Muscle of leg (tissue), 11 donors: Measurements from ENCODE around the gene OR2J2. TPM values are rescaled to one million over a fixed set of nuclear protein-coding genes. Genes with fewer than 3 reads are reported as not detected.
"Not testable (repeated sequence)": the region's sequence is repeated elsewhere in the genome, so short reads cannot be mapped to it uniquely, and the experiment has no call there.

Experiments
- DNase-seq: peaks from one replicate; pipeline ENCODE4 v3.0.0; 2013
- H3K27ac ChIP-seq: one replicate; pipeline ENCODE4 v1.5.1; 2013; ENCODE audit warnings: mild to moderate bottlenecking, low read length, control low read depth
- H3K27me3 ChIP-seq: one replicate; pipeline ENCODE4 v1.6.1; 2013; ENCODE audit warnings: low read length; ENCODE audit not compliant: control insufficient read depth, insufficient read depth
- H3K36me3 ChIP-seq: one replicate; pipeline ENCODE4 v1.6.1; 2013; ENCODE audit warnings: low read length; ENCODE audit not compliant: control insufficient read depth, insufficient read depth
- H3K4me1 ChIP-seq: one replicate; pipeline ENCODE4 v1.6.1; 2013; ENCODE audit warnings: low read length; ENCODE audit not compliant: control insufficient read depth, insufficient read depth
- H3K4me3 ChIP-seq: one replicate; pipeline ENCODE4 v1.5.1; 2013; ENCODE audit warnings: low read length, control low read depth
- H3K9me3 ChIP-seq: replicated peaks from 2 replicates; pipeline ENCODE4 v1.6.1; 2013; ENCODE audit warnings: low read depth, low read length; ENCODE audit not compliant: control insufficient read depth
- WGBS: methylation state at CpG from one replicate; pipeline ENCODE4 v1.1.5; 2013; ENCODE audit warnings: missing lambda C conversion rate; ENCODE audit not compliant: insufficient coverage; 5-methylcytosine and 5-hydroxymethylcytosine counted together
- polyA plus RNA-seq, 8 donors: library from polyadenylated mRNA; unstranded; fragments of 120-200 nt; gene quantifications; one replicate each; pipeline versions ENCODE4 v1.2.1 to v1.2.3, GENCODE V29; 2013; ENCODE audit warnings: inconsistent platforms in 1 of 8, low replicate concordance in 1 of 8; ENCODE audit not compliant: insufficient read length in 8 of 8, insufficient read depth in 1 of 8
- total RNA-seq: library from RNA; stranded (reverse); fragments of 120-200 nt; gene quantifications from one replicate; pipeline ENCODE4 v1.2.4, GENCODE V29; 2013

The OR2J2 gene
- total and polyA plus RNA-seq, 9 donors = not detected

GRCh38 chr6:29153083-29153482 lies 17.6 kb upstream of the OR2J2 start:
- Histone ChIP-seq H3K9me3 (peaks cover 2% of the 10 kb centered on the region), H3K4me3 (no peak overlapping the region), H3K27ac (no peak overlapping the region), H3K36me3 (no peaks in the 10 kb centered on the region), H3K4me1 (no peaks in the 10 kb centered on the region), H3K27me3 (no peaks in the 10 kb centered on the region)
- no peak for DNase-seq
- WGBS = no CpG with 5 or more reads among the region's 1 CpG

GRCh38 chr6:29155182-29155581 lies 15.5 kb upstream of the OR2J2 start:
- not testable (repeated sequence) for H3K4me3 ChIP-seq, DNase-seq, H3K27ac ChIP-seq, H3K4me1 ChIP-seq, H3K36me3 ChIP-seq, H3K9me3 ChIP-seq, H3K27me3 ChIP-seq
- no CpG with 5 or more reads among the region's 1 CpG for WGBS

- WGBS = 83% methylated on average over 6 of the region's 29 CpGs
- not testable (repeated sequence) for H3K36me3 ChIP-seq, H3K4me1 ChIP-seq, H3K27me3 ChIP-seq, H3K4me3 ChIP-seq, H3K9me3 ChIP-seq, H3K27ac ChIP-seq, DNase-seq
Measured at GRCh38 chr6:29159922-29160321, 10.8 kb upstream of the OR2J2 start.

GRCh38 chr6:29165571-29165970 lies 5.1 kb upstream of the OR2J2 start:
- 87% methylated on average over 3 of the region's 28 CpGs for WGBS
- H3K4me1 ChIP-seq, DNase-seq: not testable (repeated sequence)

GRCh38 chr6:29171736-29172135 lies 1.0 kb downstream of the OR2J2 start:
- no peaks in the 10 kb centered on the region for H3K4me1 ChIP-seq
- no peaks in the 10 kb centered on the region for H3K36me3 ChIP-seq
- H3K27me3 ChIP-seq = no peaks in the 10 kb centered on the region
- H3K9me3 ChIP-seq = no peaks in the 10 kb centered on the region
- H3K4me3 ChIP-seq = no peak overlapping the region
- no CpG with 5 or more reads among the region's 1 CpG for WGBS
- no peak overlapping the region for H3K27ac ChIP-seq
- DNase-seq = no peak

More at GRCh38 chr6:29165571-29165970, 5.1 kb upstream of the OR2J2 start:
- not testable (repeated sequence) for H3K4me3 ChIP-seq, H3K27me3 ChIP-seq, H3K27ac ChIP-seq, H3K36me3 ChIP-seq, H3K9me3 ChIP-seq

- no peak for DNase-seq
- Histone ChIP-seq H3K27me3 (no peaks in the 10 kb centered on the region), H3K4me1 (no peaks in the 10 kb centered on the region), H3K27ac (no peak overlapping the region), H3K36me3 (no peaks in the 10 kb centered on the region), H3K9me3 (peaks cover 4% of the 10 kb centered on the region), H3K4me3 (no peak overlapping the region)
- no CpG with 5 or more reads among the region's 1 CpG for WGBS
Measured at GRCh38 chr6:29183594-29183993, 12.9 kb downstream of the OR2J2 start.

GRCh38 chr6:29188659-29189058 lies 18.0 kb downstream of the OR2J2 start:
- H3K4me1 ChIP-seq, H3K9me3 ChIP-seq, H3K4me3 ChIP-seq, H3K27ac ChIP-seq, DNase-seq, H3K36me3 ChIP-seq, H3K27me3 ChIP-seq: not testable (repeated sequence)
- no CpG with 5 or more reads among the region's 1 CpG for WGBS

- no peaks in the 10 kb centered on the region for H3K36me3 ChIP-seq
- no peak overlapping the region for H3K27ac ChIP-seq
- no peaks in the 10 kb centered on the region for H3K4me1 ChIP-seq
- 73% methylated on average over 22 of the region's 22 CpGs for WGBS
- no peak overlapping the region for H3K4me3 ChIP-seq
- H3K9me3 ChIP-seq = no peaks in the 10 kb centered on the region
- DNase-seq = no peak
- H3K27me3 ChIP-seq = no peaks in the 10 kb centered on the region
Measured at GRCh38 chr6:29200767-29201662, 30.3 kb downstream of the OR2J2 start.

- H3K36me3 ChIP-seq = no peaks in the 10 kb centered on the region
- H3K4me3 ChIP-seq = no peak overlapping the region
- no peak overlapping the region for H3K27ac ChIP-seq
- no peaks in the 10 kb centered on the region for H3K9me3 ChIP-seq
- H3K4me1 ChIP-seq = no peaks in the 10 kb centered on the region
- H3K27me3 ChIP-seq = no peaks in the 10 kb centered on the region
- DNase-seq = no peak
- WGBS = 94% methylated on average over 2 of the region's 3 CpGs
Measured at GRCh38 chr6:29201966-29202365, 31.3 kb downstream of the OR2J2 start.

GRCh38 chr6:29211488-29211887 lies 40.8 kb downstream of the OR2J2 start:
- WGBS = no CpG with 5 or more reads among the region's 2 CpGs
- Histone ChIP-seq H3K27me3 (no peaks in the 10 kb centered on the region), H3K9me3 (no peaks in the 10 kb centered on the region)

GRCh38 chr6:29216528-29216927 lies 45.8 kb downstream of the OR2J2 start:
- DNase-seq = no peak
- H3K27ac ChIP-seq = no peak overlapping the region
- no peaks in the 10 kb centered on the region for H3K4me1 ChIP-seq
- H3K36me3 ChIP-seq = no peaks in the 10 kb centered on the region
- no peak overlapping the region for H3K4me3 ChIP-seq
- no peaks in the 10 kb centered on the region for H3K9me3 ChIP-seq
- H3K27me3 ChIP-seq = no peaks in the 10 kb centered on the region

More at GRCh38 chr6:29211488-29211887, 40.8 kb downstream of the OR2J2 start:
- H3K27ac ChIP-seq = no peak overlapping the region
- no peaks in the 10 kb centered on the region for H3K36me3 ChIP-seq
- DNase-seq = no peak
- no peaks in the 10 kb centered on the region for H3K4me1 ChIP-seq
- no peak overlapping the region for H3K4me3 ChIP-seq
